ENCODE measurements around the gene HYKK. TPM values are rescaled to one million over a fixed set of nuclear protein-coding genes. Genes with fewer than 3 reads are reported as not detected.

Gene HYKK
- polyA plus RNA-seq, 2 of the 4 experiments (the other 2 are of a cell fraction) = 5.5 to 12.9 TPM

DNA sequence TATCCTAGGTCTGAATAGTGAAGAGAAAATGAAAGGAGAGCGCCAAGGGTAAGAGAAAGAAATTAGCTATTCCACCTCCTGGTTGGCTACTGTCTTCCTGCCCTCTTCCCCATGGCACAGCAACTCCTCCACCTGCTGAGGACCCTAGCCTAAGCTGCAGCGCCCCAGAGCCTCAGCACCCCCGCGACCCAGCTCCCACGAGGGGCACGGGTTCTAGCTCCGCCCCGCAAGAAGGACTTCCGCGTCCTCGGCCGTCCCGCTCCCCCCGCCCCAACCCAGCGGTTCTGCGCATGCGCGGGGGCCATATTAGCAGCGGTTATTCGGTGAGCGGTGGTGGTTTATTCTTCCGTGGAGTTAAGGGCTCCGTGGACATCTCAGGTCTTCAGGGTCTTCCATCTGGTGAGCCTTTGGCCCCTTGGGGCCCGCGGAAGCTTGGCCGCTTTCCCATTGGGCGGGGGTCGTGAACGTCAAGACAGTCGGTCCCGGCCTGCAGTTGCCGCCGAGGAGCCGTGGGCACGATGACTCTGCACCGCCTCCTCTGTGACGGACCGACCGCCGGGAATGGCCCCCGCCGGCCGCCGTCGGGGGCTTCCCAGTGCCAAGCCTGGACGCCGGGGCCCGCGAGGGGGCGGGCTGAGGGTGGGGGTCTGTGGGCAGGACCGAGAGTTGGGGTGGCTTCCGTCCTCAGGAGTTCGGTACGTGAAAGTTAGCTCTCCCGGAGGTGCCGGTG, 32.9 kb downstream of the HYKK start, which contains the start of gene PSMA4 (continued):
- TF ChIP-seq GATA3 (IDR thresholded peaks at IDR 0.05; ENCODE audit: borderline replicate concordance) = no peak; the same call in 1 of the 2 replicates
- no peak for TF ChIP-seq MAFK (IDR thresholded peaks at IDR 0.05; ENCODE audit: partially characterized antibody)
- no peak for TF ChIP-seq HOXB5 (CRISPR knock-in tag; IDR thresholded peaks at IDR 0.05)
- TF ChIP-seq, protein P1, sequence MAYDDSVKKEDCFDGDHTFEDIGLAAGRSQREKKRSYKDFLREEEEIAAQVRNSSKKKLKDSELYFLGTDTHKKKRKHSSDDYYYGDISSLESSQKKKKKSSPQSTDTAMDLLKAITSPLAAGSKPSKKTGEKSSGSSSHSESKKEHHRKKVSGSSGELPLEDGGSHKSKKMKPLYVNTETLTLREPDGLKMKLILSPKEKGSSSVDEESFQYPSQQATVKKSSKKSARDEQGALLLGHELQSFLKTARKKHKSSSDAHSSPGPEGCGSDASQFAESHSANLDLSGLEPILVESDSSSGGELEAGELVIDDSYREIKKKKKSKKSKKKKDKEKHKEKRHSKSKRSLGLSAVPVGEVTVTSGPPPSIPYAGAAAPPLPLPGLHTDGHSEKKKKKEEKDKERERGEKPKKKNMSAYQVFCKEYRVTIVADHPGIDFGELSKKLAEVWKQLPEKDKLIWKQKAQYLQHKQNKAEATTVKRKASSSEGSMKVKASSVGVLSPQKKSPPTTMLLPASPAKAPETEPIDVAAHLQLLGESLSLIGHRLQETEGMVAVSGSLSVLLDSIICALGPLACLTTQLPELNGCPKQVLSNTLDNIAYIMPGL (CRISPR knock-in tag; IDR thresholded peaks at IDR 0.05; ENCODE audit: borderline replicate concordance) = 0 out of 2 replicates have a peak, but pooled peaks have one; percentile 22
- TF ChIP-seq HDAC2 (IDR thresholded peaks at IDR 0.05) = no peak
- TF ChIP-seq KDM1A (IDR thresholded peaks at IDR 0.05; ENCODE audit: low read depth) = no peak
- TF ChIP-seq, protein P2, sequence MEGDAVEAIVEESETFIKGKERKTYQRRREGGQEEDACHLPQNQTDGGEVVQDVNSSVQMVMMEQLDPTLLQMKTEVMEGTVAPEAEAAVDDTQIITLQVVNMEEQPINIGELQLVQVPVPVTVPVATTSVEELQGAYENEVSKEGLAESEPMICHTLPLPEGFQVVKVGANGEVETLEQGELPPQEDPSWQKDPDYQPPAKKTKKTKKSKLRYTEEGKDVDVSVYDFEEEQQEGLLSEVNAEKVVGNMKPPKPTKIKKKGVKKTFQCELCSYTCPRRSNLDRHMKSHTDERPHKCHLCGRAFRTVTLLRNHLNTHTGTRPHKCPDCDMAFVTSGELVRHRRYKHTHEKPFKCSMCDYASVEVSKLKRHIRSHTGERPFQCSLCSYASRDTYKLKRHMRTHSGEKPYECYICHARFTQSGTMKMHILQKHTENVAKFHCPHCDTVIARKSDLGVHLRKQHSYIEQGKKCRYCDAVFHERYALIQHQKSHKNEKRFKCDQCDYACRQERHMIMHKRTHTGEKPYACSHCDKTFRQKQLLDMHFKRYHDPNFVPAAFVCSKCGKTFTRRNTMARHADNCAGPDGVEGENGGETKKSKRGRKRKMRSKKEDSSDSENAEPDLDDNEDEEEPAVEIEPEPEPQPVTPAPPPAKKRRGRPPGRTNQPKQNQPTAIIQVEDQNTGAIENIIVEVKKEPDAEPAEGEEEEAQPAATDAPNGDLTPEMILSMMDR (IDR thresholded peaks at IDR 0.05) = no peak
- TF ChIP-seq ESRRA (IDR thresholded peaks at IDR 0.05; ENCODE audit: borderline replicate concordance, low read length) = no peak
- TF ChIP-seq MYC (IDR thresholded peaks at IDR 0.05; ENCODE audit: borderline replicate concordance, low read length) = peak; percentile 88
- no peak for TF ChIP-seq TP53 (CRISPR knock-in tag; IDR thresholded peaks at IDR 0.05)
- TF ChIP-seq, protein P3, sequence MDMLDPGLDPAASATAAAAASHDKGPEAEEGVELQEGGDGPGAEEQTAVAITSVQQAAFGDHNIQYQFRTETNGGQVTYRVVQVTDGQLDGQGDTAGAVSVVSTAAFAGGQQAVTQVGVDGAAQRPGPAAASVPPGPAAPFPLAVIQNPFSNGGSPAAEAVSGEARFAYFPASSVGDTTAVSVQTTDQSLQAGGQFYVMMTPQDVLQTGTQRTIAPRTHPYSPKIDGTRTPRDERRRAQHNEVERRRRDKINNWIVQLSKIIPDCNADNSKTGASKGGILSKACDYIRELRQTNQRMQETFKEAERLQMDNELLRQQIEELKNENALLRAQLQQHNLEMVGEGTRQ (IDR thresholded peaks at IDR 0.05) = peak; percentile 37; the same call in 1 of the 2 replicates
- TF ChIP-seq EHF (CRISPR knock-in tag; IDR thresholded peaks at IDR 0.05) = no peak
- TF ChIP-seq, protein P4, sequence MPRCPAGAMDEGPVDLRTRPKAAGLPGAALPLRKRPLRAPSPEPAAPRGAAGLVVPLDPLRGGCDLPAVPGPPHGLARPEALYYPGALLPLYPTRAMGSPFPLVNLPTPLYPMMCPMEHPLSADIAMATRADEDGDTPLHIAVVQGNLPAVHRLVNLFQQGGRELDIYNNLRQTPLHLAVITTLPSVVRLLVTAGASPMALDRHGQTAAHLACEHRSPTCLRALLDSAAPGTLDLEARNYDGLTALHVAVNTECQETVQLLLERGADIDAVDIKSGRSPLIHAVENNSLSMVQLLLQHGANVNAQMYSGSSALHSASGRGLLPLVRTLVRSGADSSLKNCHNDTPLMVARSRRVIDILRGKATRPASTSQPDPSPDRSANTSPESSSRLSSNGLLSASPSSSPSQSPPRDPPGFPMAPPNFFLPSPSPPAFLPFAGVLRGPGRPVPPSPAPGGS (IDR thresholded peaks at IDR 0.05) = peak; percentile 95; the same call in 2 of the 3 replicates
- no peak for TF ChIP-seq ZNF302 (CRISPR knock-in tag; IDR thresholded peaks at IDR 0.05)
- no peak for TF ChIP-seq BHLHE40 (IDR thresholded peaks at IDR 0.05; ENCODE audit: low read depth, low read length)
- no peak for TF ChIP-seq EHMT2 (IDR thresholded peaks at IDR 0.05; ENCODE audit: low read depth)
- TF ChIP-seq, protein P5, sequence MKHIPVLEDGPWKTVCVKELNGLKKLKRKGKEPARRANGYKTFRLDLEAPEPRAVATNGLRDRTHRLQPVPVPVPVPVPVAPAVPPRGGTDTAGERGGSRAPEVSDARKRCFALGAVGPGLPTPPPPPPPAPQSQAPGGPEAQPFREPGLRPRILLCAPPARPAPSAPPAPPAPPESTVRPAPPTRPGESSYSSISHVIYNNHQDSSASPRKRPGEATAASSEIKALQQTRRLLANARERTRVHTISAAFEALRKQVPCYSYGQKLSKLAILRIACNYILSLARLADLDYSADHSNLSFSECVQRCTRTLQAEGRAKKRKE (CRISPR knock-in tag; IDR thresholded peaks at IDR 0.05; ENCODE audit: low read depth) = no peak
- TF ChIP-seq FOSL2 (IDR thresholded peaks at IDR 0.05) = no peak
- no peak; the same call in 1 of the 2 replicates for TF ChIP-seq FOSL2 (CRISPR knock-in tag; IDR thresholded peaks at IDR 0.05)
- TF ChIP-seq RAD21 (conservative IDR thresholded peaks at IDR 0.05 in 1 of 2, IDR thresholded peaks at IDR 0.05 in 1 of 2) = no peak
